ENCODE results near the gene NUDT6. TPM values are rescaled to one million over a fixed set of nuclear protein-coding genes. Genes with fewer than 3 reads are reported as not detected.

Gene NUDT6
- total RNA-seq, 1 experiment from 2014 or later = 4.0 TPM

DNA sequence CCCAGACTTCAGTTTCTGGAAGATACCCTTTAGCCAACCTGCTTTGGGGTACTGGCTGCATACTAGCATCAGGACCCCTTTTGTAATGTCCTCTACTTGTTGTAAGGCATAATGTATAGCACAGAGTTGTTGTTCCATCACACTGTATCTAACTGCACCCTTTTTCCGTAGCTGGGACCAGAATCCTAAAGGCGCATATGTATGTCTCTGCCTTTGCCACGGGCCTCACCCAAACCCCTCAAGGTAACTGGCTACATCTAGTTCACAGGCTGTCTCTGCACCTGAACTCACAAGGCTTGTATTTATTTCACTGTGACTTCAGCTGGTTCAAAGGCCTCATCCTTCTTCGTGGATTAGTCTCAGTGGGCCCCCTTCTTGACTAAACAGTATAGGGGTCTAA is 29.6 kb upstream of the NUDT6 start:
- H3K56ac ChIP-seq (ENCODE audit: insufficient read length, low read depth, low read length) = no peak overlapping the region
- no peak overlapping the region for H3K18ac ChIP-seq (ENCODE audit: insufficient read length, low read depth, low read length)
- H2BK12ac ChIP-seq (ENCODE audit: insufficient read length, low read depth, low read length) = no peak overlapping the region
- H2BK120ac ChIP-seq (ENCODE audit: low read depth, low read length, poor library complexity, severe bottlenecking) = no peak overlapping the region
- H3K23me2 ChIP-seq (ENCODE audit: insufficient read length, low read depth, low read length, poor library complexity, severe bottlenecking) = peaks cover 3% of the 10 kb centered on the region
- H2BK20ac ChIP-seq (ENCODE audit: low read depth, low read length, poor library complexity, severe bottlenecking) = no peak overlapping the region
- no peak overlapping the region for H4K8ac ChIP-seq (replicated peaks; ENCODE audit: insufficient read length, low read depth, low read length)
- H3K23ac ChIP-seq (ENCODE audit: insufficient read length, low read depth, low read length) = no peak overlapping the region
- no peak overlapping the region for H3K4me3 Mint-ChIP-seq
- peaks cover 24 to 64% (median 40%) of the 10 kb centered on the region in 3 experiments; a peak in 6 of 7 replicates for H3K36me3 Mint-ChIP-seq (ENCODE audit: insufficient read depth in 1 of 3, low read depth in 3 of 3)
- no peak overlapping the region for H3K14ac ChIP-seq (ENCODE audit: insufficient read depth, low read length)
- H3K9me3 ChIP-seq (ENCODE audit: control insufficient read depth, low read depth, low read length) = no peaks in the 10 kb centered on the region
- H3K9ac ChIP-seq (ENCODE audit: extremely low read depth, insufficient read length, low read length) = no peak overlapping the region
- H3K9me3 Mint-ChIP-seq = no peaks in the 10 kb centered on the region
- no peaks in the 10 kb centered on the region for H3K79me1 ChIP-seq (ENCODE audit: insufficient read depth, low read depth, low read length, poor library complexity, severe bottlenecking)
- no peak overlapping the region for H3K27ac Mint-ChIP-seq
- H3T11ph ChIP-seq (ENCODE audit: low read length) = no peak overlapping the region
- no peak for DNase-seq
- no peak overlapping the region for H2BK15ac ChIP-seq (ENCODE audit: low read depth, low read length)
- no CpG with 5 or more reads among the region's 4 CpGs for WGBS (ENCODE audit: extremely low coverage, insufficient read length, low lambda C conversion rate)
- no peak overlapping the region for H4K91ac ChIP-seq (ENCODE audit: insufficient read length, low read depth, low read length)
- H2AFZ ChIP-seq (ENCODE audit: low read length) = no peak overlapping the region
- no peaks in the 10 kb centered on the region for H3K27me3 ChIP-seq (ENCODE audit: insufficient read depth, low read length)
- no peak overlapping the region for H3K4me2 ChIP-seq (ENCODE audit: insufficient read depth, insufficient read length, low read length)
- no peaks in the 10 kb centered on the region for H3K79me2 ChIP-seq (ENCODE audit: insufficient read depth, low read length)
- no peak overlapping the region for H3K4ac ChIP-seq (ENCODE audit: low read depth, low read length)
- H2AK5ac ChIP-seq (ENCODE audit: insufficient read length, low read length) = no peak overlapping the region
- no peak overlapping the region for H4K5ac ChIP-seq (ENCODE audit: insufficient read length, low read depth, low read length)
- H3K4me1 Mint-ChIP-seq = no peaks in the 10 kb centered on the region
- no peaks in the 10 kb centered on the region for H3K27me3 Mint-ChIP-seq (ENCODE audit: low read depth)
- H4K20me1 ChIP-seq (ENCODE audit: control insufficient read depth, insufficient read depth, insufficient read length) = no peaks in the 10 kb centered on the region
- no peak overlapping the region for H3K27ac ChIP-seq (ENCODE audit: insufficient read length, low read depth, low read length)
- TF ChIP-seq, protein P1, sequence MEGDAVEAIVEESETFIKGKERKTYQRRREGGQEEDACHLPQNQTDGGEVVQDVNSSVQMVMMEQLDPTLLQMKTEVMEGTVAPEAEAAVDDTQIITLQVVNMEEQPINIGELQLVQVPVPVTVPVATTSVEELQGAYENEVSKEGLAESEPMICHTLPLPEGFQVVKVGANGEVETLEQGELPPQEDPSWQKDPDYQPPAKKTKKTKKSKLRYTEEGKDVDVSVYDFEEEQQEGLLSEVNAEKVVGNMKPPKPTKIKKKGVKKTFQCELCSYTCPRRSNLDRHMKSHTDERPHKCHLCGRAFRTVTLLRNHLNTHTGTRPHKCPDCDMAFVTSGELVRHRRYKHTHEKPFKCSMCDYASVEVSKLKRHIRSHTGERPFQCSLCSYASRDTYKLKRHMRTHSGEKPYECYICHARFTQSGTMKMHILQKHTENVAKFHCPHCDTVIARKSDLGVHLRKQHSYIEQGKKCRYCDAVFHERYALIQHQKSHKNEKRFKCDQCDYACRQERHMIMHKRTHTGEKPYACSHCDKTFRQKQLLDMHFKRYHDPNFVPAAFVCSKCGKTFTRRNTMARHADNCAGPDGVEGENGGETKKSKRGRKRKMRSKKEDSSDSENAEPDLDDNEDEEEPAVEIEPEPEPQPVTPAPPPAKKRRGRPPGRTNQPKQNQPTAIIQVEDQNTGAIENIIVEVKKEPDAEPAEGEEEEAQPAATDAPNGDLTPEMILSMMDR (conservative IDR thresholded peaks at IDR 0.05) = no peak
- no peaks in the 10 kb centered on the region for H3K4me1 ChIP-seq (ENCODE audit: insufficient read depth, low read length)
- H2BK5ac ChIP-seq (ENCODE audit: insufficient read length, low read length) = no peak overlapping the region
